ENCODE measurements around the gene INTS15.

Gene INTS15

DNA sequence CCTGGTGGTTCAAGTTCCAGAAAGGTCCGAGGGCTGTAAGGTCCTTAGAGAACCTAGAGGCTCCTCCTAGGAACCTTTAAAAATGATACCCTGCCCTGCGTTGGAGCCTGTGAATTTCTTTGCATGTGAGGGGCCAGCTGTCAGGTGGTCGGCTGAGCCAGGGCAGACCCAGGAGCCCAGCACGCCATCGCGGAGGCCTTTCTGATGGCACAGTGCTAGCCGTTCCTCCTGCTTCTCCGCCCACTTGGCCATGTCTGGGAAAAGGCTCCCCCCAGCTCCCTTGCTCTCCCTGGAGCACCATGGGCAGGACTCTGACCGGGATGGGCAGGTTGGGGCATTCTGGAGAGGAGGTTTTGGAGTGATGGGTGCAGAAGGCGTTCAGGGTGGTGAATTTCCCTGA, 54.9 kb downstream of the INTS15 start:
- H3K4me3 ChIP-seq (ENCODE audit: low read length) = no peak overlapping the region
- no peak for DNase-seq (ENCODE audit: low read depth)
- TF ChIP-seq, protein P1, sequence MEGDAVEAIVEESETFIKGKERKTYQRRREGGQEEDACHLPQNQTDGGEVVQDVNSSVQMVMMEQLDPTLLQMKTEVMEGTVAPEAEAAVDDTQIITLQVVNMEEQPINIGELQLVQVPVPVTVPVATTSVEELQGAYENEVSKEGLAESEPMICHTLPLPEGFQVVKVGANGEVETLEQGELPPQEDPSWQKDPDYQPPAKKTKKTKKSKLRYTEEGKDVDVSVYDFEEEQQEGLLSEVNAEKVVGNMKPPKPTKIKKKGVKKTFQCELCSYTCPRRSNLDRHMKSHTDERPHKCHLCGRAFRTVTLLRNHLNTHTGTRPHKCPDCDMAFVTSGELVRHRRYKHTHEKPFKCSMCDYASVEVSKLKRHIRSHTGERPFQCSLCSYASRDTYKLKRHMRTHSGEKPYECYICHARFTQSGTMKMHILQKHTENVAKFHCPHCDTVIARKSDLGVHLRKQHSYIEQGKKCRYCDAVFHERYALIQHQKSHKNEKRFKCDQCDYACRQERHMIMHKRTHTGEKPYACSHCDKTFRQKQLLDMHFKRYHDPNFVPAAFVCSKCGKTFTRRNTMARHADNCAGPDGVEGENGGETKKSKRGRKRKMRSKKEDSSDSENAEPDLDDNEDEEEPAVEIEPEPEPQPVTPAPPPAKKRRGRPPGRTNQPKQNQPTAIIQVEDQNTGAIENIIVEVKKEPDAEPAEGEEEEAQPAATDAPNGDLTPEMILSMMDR (conservative IDR thresholded peaks at IDR 0.05; ENCODE audit: low read depth, low read length) = no peak

DNA sequence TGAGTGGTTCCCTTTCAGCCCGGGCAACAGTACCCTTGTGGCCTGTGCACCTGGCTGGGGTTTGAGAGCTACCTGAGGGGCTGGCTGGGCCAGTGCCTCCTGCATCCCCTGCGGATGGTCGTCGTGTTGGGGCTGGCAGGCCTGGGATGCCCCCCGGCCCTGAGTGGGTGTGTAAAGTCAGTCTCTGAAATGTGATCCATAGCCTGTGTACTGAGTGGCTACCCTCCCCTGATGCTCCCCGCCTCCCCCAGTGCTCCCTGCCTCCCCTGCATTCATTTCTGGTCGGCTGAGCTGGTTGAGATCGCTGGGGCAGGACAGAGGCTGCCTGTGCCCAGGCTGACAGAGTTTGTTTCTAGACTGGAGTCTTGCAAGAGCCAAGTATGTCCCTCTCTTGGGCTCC, 56.6 kb downstream of the INTS15 start:
- no peak for DNase-seq (ENCODE audit: low read depth)
- no peak overlapping the region for H3K4me3 ChIP-seq (ENCODE audit: low read length)
- TF ChIP-seq, protein P1 (conservative IDR thresholded peaks at IDR 0.05; ENCODE audit: low read depth, low read length) = no peak

DNA sequence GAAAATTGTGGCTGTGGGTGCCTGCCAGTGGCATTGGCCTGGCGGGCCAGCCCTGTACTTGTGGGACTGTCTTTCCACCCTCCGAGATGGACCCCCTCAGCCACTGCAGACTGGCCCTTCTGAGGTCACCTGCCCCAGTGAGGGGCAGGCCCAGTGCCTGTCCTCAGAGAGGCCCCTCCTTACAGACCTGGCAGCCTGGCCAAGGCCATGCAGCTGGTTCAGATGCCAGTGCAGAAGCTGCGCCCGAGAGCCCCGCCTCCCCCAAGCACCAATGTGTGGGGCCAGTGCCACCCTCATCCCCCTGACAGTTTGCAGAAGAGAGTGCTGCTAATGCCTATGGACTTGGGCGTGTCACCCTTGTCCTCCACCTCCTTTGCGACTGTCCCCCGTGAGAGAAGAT, 57.3 kb downstream of the INTS15 start:
- no peak overlapping the region for H3K4me3 ChIP-seq (ENCODE audit: low read length)
- TF ChIP-seq, protein P1 (conservative IDR thresholded peaks at IDR 0.05; ENCODE audit: low read depth, low read length) = no peak
- DNase-seq (ENCODE audit: low read depth) = no peak

DNA sequence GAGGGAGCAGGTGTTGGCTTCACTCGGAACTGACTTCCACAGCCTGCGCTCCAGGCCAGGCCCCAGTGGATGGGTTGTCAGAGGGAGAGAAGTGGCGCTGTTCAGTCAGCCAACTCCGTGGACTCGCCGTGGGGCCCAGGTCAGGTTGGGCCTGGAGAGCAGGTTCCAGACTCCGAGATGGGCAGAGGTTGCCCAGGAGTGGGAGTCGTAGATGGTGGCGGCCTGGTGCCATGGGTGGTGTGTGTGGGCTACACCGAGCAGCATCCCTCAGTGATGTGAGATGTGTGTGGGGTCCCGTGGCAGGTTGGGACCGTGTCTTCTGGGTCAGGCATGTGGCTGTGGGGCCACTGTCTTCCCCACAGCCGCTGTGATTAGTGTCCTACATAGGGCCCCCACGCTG, 57.7 kb downstream of the INTS15 start:
- no peak for DNase-seq (ENCODE audit: low read depth)
- no peak overlapping the region for H3K4me3 ChIP-seq (ENCODE audit: low read length)
- TF ChIP-seq, protein P1 (conservative IDR thresholded peaks at IDR 0.05; ENCODE audit: low read depth, low read length) = no peak

DNA sequence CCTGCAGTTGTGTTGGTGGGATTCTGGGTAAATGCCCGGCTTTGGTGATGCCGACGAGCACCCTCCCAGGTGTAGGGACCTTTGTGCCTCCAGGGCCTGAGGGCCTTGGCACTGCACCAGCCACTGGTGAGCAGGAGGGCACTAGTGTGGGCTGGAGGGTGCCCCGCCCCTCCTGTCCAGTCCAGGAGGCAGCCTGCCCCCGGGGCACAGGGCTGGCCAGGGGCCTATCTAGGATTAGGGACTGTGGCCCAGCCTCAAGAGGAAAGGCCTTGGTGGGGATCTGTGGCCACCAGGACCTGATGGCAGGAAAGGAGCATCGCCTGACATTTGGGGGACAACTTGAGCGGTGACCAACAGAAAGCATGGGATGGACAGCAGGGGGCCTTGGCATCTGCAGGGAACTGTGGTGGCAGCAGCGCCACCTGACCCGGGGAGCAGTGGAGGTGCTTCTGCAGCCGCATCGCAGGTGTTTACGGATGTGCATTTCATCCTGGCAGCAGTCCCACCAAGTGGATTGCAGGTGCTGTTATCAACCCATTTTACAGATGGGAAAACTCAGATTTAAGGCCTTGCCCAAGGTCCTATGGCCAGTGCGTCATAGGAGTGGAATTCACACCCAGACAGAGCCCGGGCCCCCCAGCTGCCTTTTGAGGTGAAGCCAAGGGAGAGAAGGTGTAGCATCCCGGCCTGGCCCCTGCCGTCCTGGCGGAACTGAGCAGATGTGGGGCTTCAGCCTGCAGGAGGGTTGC, 58.4 kb downstream of the INTS15 start:
- DNase-seq (ENCODE audit: low read depth) = no peak
- TF ChIP-seq, protein P1 (conservative IDR thresholded peaks at IDR 0.05; ENCODE audit: low read depth, low read length) = no peak

DNA sequence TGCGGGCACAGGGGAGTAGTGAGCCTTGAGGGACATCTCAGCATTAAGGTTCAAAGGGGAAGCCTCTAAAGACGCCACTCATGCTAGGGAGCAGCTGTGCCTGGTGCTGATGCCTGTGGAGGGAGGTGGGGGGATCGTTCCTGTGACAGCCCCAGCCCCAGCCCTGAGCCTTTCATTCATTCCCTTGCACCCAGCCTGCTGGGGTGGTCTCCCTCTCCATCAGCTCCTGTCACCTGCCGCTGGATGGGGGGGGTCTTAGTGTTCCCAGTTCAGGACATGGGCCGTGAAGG, 58.9 kb downstream of the INTS15 start:
- no peak for DNase-seq (ENCODE audit: low read depth)
- TF ChIP-seq, protein P1 (conservative IDR thresholded peaks at IDR 0.05; ENCODE audit: low read depth, low read length) = no peak
- H3K4me3 ChIP-seq (ENCODE audit: low read length) = no peak overlapping the region

More for the DNA sequence above, 58.4 kb downstream of the INTS15 start:
- H3K4me3 ChIP-seq (ENCODE audit: low read length) = no peak overlapping the region

DNA sequence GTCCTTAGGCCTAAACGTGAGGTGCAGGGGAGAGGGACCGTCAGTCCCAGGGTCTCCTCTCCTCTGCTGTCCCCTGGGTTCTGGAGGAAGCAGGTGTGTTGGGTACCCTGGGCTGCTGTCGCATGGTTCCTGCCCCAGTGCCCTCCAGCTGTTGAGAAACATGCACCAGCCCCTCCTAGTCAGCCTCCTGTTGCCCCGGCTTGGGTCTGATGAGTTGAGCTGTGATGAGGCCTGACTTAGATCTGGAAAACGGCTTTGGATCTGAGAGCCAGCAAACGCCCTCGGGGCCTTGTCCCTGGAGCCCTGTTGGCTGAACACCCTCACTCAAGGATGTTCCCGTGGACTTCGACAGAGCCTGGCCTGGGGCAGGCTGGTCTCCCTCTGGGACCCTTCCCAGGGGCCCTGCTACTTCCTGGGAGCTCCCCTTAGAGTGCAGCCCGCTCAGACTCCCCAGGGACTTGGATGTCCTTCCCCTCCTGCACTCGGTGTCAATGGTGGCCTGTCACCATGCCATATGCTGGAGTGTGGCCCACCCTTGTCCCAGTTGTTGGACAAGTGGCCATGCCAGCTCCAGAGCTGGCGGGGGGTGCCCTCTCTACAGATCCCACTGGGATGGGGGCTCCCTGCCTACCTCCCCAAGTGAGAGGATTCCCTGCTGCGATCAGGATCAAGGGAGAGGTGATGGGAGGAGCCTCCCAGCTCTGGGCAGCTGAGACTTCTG, 59.6 kb downstream of the INTS15 start:
- TF ChIP-seq, protein P1 (conservative IDR thresholded peaks at IDR 0.05; ENCODE audit: low read depth, low read length) = no peak
- H3K4me3 ChIP-seq (ENCODE audit: low read length) = no peak overlapping the region
- DNase-seq (ENCODE audit: low read depth) = no peak

Measured in retinal pigment epithelial cell (primary cell).